Activated naive CD4-positive, alpha-beta T cell treated with anti-CD3 and anti-CD28 coated beads, Interleukin-2, amount 10 ng/mL, durations not matched to agents 7 days and 5 days (primary cell): Measurements from ENCODE around the gene TTC21A.

Experiments used
- CTCF ChIA-PET: fragments of 350-600 bp; sonication (Branson Sonifier 250); formaldehyde crosslinking; loops from one replicate; lab custom pipeline; 2021; ENCODE audit warnings: antibody characterized with exemption; lab: Charles Lee
- DNase-seq: peaks from one replicate; pipeline ENCODE4 v3.0.0-alpha.2; 2020
- H3K27ac Mint-ChIP-seq: one replicate; pipeline ENCODE4 v1.8.0; 2021; ENCODE audit warnings: mild to moderate bottlenecking, moderate library complexity, mixed read lengths
- H3K27me3 Mint-ChIP-seq: one replicate; pipeline ENCODE4 v1.8.0; 2021; ENCODE audit warnings: mild to moderate bottlenecking, mixed read lengths
- H3K36me3 Mint-ChIP-seq: one replicate; pipeline ENCODE4 v1.8.0; 2021; ENCODE audit warnings: mixed read lengths
- H3K4me1 Mint-ChIP-seq: one replicate; pipeline ENCODE4 v1.8.0; 2021; ENCODE audit warnings: mixed read lengths
- H3K4me3 Mint-ChIP-seq: one replicate; pipeline ENCODE4 v1.8.0; 2021; ENCODE audit warnings: mild to moderate bottlenecking, moderate library complexity, mixed read lengths
- H3K9me3 Mint-ChIP-seq: one replicate; pipeline ENCODE4 v1.8.0; 2021; ENCODE audit warnings: mixed read lengths

The TTC21A gene

DNA sequence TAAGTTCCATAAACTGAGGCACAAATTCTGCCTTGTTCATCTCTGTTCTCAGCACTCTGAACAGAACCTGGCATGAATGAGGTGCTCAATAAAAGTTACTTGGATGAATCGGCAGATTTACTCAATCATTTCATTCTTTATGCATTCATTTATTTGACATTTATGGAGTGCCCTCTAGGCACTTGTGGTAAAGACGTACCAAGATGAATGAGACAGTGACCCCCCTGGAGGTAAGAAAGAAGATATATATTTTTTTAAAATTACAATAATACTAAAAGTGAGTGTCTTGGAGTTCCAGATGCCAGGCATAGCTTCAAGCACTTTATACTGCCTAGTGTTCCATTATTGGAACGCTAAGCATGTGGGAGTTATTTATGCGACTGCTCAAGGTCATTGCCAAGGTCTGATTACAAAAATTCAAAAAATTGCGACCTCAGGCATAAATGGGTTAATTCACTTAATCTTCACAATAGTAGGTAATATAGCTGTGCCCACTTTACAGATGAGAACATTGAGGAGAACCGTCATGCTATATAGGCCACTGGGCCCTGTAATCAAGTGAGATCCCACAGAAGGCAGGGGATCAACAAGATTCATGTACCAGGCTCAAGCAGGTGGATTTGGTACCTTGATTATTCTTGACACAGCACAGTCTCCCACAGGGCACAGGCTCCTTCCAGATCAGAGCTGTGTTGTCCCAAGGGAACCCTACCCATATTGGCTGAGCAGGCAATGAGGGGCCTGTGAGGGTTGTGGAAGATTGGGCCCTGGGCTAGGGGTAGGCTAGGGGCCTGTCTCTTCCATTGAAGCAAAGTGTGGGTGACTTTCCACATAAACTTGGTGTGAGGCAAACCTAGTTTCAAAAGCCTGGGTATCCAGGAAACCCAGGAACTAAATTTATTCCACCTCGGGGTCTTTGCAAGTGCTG is 74.2 kb downstream of the TTC21A start:
- Mint-ChIP-seq H3K27ac (peak overlapping the region; percentile 31), H3K36me3 (peaks cover 2% of the 10 kb centered on the region), H3K27me3 (no peaks in the 10 kb centered on the region), H3K4me1 (peaks cover 45% of the 10 kb centered on the region), H3K4me3 (peak overlapping the region; percentile 42), H3K9me3 (no peaks in the 10 kb centered on the region)
- DNase-seq = no peak
- CTCF ChIA-PET = interaction anchor here (0.8 kb wide), 2 partner anchors 8 to 57 kb away, joined by 3 read pairs; no protein-coding TSS in a partner anchor

DNA sequence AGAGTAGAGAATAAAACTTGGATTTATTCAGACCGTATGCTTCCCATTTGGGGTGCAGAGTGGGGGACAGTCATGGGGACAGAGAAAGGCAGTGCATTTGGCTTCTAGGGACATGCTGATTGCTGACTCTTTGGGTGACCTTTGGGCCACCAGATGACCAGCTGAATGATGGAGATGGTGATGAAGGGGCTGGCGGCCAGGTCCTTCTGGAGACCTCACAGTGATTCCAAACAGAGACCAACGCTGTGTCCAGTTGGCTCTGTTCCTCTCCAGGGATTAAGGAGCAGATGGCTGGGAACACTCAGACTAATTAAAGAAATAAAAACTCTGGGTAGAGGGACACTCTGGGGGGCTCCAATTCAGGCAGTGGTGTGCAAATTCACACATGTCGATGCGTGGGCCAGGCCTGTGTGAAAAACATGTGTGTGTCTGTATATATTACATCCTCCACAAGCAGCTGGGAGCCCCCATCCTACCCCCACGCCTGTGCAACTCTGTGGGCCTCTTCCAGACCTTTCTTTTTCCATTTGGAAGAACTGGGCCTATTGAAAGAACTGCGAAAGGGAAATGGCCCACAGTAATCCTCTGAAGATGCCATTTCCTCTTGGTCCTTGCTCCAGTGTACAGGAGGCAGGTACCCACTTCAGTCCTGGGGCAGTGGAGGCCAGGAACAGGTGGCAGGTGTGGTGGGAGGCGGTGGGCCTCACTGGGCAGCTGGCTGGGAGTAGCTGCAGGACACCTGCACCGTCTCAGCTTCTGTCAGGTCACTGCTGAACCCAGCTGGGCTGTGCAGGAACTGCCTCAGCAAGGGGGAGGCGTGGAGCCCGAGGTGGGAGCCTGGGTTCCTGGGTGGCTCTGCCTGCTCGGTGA is 76.0 kb downstream of the TTC21A start:
- CTCF ChIA-PET = interaction anchor here (1.3 to 11.1 kb wide), 3 partner anchors 81 to 107 kb away, joined by 3 to 358 read pairs (median 4); no protein-coding TSS in a partner anchor
- Mint-ChIP-seq H3K9me3 (no peaks in the 10 kb centered on the region), H3K36me3 (peaks cover 2% of the 10 kb centered on the region), H3K27ac (no peak overlapping the region), H3K27me3 (peaks cover 4% of the 10 kb centered on the region), H3K4me3 (no peak overlapping the region), H3K4me1 (peaks cover 32% of the 10 kb centered on the region)
- DNase-seq = no peak

DNA sequence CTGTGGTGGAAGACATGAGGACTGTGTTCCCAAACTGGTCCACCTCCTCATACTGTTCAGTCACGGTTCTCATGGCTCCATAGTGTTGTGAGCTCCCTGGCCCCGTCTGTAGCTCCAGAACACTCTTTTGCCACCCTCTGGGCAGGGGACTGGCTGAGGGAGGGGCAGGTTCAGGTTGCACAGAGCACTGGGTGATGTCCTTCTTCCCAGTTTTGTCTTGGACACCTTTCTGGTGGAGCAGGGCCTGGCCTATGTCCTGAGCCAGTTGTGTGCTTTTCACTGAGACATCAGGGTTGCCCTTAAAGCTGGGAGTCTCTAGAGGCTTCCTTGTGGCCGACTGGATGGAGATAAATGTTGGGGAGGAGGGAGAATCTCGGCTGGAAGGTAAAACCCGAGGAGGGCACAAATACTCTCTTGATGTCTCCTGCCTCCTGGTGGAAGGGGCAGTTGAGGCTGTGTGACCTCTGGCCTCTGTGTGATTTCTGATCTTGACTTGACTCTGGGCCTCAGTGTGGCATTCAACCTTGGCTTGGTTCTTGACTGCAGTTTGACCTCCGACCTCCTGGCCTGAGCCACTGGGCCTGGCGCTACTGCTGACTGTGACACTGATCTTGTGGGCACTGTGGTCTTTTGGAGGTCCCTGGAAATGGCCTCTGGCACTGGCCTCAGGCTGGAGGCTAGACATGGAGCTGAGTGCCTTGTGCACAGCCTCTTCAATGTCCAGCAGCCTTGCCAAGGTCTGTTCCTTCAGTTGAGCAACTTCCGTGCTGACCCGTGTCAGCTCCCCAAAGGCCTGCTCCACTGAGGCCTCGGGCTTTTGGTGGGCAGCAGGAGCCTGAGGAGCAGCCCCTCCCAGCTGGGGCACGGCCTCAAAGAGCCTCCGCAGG is 76.8 kb downstream of the TTC21A start:
- no peaks in the 10 kb centered on the region for H3K36me3 Mint-ChIP-seq
- CTCF ChIA-PET = interaction anchor here (1.0 to 11.1 kb wide), 6 partner anchors 12 to 106 kb away, joined by 3 to 358 read pairs (median 4); no protein-coding TSS in a partner anchor
- H3K4me3 Mint-ChIP-seq = no peak overlapping the region
- no peak for DNase-seq
- no peaks in the 10 kb centered on the region for H3K9me3 Mint-ChIP-seq
- peaks cover 23% of the 10 kb centered on the region for H3K4me1 Mint-ChIP-seq
- H3K27ac Mint-ChIP-seq = no peak overlapping the region
- peaks cover 10% of the 10 kb centered on the region for H3K27me3 Mint-ChIP-seq

DNA sequence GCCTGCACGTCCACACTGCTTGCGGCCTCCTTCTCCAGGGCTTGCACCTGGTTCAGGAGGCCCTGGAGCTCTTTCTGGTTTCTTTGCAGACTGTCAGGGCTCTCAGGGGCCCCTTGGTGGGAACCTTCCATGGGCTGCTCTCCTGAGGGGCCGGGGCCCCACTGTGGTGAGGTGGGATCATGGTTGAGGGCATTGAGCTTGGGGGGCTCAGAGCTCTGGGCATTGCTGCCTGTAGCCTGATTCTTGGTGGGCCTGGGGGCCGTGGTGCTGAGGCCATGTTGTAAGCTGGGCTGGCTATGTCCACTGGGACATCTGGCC is 77.4 kb downstream of the TTC21A start:
- Mint-ChIP-seq H3K9me3 (no peaks in the 10 kb centered on the region), H3K27me3 (peaks cover 14% of the 10 kb centered on the region), H3K4me1 (peaks cover 17% of the 10 kb centered on the region), H3K27ac (no peak overlapping the region), H3K36me3 (no peaks in the 10 kb centered on the region), H3K4me3 (no peak overlapping the region)
- DNase-seq = no peak
- CTCF ChIA-PET = interaction anchor here (1.0 to 11.1 kb wide), 5 partner anchors 11 to 105 kb away, joined by 3 to 358 read pairs (median 4); no protein-coding TSS in a partner anchor

DNA sequence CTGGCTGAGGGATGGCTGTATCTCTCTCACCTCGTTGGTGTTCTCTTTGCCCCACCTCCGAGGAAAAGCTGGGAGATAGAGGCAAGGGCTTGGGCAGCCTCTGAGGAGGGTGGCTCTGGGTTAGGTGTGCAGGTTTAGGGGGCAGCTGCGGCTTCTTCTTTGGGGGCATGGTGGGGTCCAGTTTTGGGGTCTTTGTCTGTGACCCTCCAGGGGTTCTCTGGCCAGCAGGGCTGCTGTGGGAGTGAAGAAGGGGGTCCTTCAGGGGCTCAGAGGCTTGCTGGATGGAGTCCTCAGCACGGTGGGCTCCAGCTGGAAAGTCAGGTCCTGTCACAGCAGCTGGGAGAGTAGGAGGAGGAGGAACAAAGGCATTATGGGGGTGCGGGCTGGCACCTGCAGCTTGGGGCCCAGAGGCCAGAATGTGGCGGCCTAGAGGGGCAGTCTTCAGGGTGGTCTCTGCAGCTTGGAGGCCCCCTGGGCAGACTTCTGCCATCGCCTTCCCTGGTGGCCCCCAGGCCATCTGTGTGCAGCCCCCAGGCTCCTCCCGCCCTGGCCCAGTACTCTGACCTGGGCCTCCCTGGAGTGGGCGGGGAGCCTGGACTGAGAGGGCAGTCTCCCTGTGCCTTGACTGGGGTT is 78.0 kb downstream of the TTC21A start:
- H3K36me3 Mint-ChIP-seq = no peaks in the 10 kb centered on the region
- no peak overlapping the region for H3K4me3 Mint-ChIP-seq
- H3K27me3 Mint-ChIP-seq = peaks cover 14% of the 10 kb centered on the region
- no peaks in the 10 kb centered on the region for H3K9me3 Mint-ChIP-seq
- H3K4me1 Mint-ChIP-seq = peaks cover 12% of the 10 kb centered on the region
- CTCF ChIA-PET = interaction anchor here (1.0 to 11.1 kb wide), 5 partner anchors 11 to 105 kb away, joined by 3 to 358 read pairs (median 4); no protein-coding TSS in a partner anchor
- DNase-seq = no peak
- no peak overlapping the region for H3K27ac Mint-ChIP-seq

DNA sequence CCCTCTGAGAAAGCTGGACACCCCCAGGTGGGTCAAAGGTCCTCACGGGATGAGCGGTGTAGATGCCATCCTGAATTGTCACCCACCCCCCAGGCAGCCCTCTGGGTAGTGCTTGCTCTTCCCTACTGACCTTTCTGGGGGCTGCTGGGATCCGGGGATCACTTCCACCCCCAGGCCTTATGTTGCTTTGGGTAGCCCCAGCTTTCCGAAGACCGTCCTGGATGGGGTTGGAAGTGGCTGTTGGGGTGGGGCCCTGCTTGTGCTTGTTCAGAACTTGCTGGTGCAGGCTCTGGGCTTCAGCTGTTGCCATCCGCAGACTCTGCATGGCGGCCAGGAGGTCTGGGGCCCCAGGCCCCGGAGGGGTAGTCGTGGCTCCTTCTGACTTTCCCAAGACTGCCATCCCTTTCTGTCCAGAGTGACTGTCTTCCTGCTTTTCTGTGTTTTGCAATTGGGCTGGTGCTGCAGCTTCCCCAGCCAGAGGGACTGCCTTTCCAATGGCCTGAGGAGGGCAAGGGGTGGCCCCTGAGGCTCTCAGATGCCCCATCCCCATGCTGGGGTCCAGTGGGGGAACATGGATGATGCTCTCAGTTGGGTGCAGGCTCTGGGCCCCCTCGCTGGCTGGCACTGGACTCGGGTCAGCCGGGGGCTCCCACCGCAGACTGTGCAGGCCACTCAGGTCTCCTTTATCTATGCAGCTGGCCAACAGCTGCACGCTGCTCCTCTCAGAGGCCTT is 78.6 kb downstream of the TTC21A start:
- no peaks in the 10 kb centered on the region for H3K36me3 Mint-ChIP-seq
- peaks cover 14% of the 10 kb centered on the region for H3K27me3 Mint-ChIP-seq
- CTCF ChIA-PET = interaction anchor here (0.9 to 11.1 kb wide), 5 partner anchors 8 to 104 kb away, joined by 3 to 358 read pairs (median 4); no protein-coding TSS in a partner anchor
- no peak overlapping the region for H3K27ac Mint-ChIP-seq
- no peaks in the 10 kb centered on the region for H3K9me3 Mint-ChIP-seq
- H3K4me1 Mint-ChIP-seq = peaks cover 9% of the 10 kb centered on the region
- H3K4me3 Mint-ChIP-seq = no peak overlapping the region
- DNase-seq = no peak

DNA sequence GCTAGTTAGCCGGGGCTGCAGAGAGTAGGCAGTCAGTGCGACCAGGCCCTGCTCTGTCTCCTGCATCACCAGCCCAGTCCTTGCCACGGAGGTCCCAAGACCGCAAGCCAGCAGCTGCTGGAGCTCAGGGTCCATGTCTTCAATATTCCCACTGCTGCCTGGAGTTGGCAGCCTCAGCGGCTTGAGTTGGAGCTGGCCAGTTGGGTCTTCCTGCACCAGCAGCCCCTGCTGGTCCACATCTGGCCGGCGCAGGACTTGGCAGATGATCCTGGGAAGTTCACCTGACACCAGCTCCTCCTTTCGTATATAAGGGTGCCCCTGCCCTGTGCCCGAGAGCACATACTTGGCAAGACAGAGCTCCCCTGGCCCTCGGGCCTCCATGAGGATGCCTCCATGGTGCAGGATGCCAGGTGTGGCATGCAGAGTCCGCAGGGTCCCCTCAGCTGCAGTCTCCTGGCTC is 79.2 kb downstream of the TTC21A start:
- H3K36me3 Mint-ChIP-seq = no peaks in the 10 kb centered on the region
- H3K27ac Mint-ChIP-seq = no peak overlapping the region
- DNase-seq = no peak
- H3K4me3 Mint-ChIP-seq = no peak overlapping the region
- H3K4me1 Mint-ChIP-seq = peaks cover 6% of the 10 kb centered on the region
- peaks cover 14% of the 10 kb centered on the region for H3K27me3 Mint-ChIP-seq
- H3K9me3 Mint-ChIP-seq = no peaks in the 10 kb centered on the region
- CTCF ChIA-PET = interaction anchor here (0.9 to 11.1 kb wide), 4 partner anchors 8 to 104 kb away, joined by 3 to 358 read pairs (median 4); no protein-coding TSS in a partner anchor

DNA sequence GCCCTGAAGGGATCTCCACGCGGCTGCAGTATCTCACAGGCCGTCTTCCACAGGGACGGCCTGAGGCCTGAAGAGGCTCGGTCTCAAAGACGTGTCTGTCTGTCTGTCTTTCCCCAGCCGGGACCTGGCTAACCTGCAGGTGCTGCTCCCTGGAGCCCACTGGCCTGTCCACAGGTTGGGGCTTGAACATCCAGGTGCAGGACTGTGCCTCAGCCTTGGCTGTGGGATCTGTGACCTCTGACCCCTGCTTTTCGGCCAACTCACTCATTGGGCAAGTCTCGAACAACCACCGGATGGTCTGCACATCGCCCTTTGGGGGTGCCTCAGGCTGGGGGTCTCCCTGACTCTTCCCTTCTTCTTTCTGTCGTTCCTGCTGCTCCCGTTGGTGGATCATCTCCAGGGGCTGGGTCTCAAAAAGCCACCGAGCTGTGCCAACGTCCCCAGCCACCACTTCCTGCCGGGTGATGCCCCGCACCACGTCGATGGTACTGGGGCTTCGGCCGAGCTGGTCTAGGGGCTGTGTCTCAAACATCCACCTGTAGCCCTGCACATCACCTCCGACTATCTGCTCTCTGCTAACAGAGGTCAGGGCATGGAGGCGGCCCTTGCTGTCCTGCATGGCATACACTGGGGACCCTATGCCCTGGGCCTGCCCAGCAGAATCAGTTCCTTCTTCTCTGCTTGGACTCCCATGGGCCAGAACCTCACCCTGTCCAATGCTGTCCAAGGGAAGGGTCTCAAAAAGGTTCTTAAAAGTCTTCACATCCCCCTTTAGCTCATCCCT is 80.1 kb downstream of the TTC21A start:
- Mint-ChIP-seq H3K4me3 (no peak overlapping the region), H3K9me3 (no peaks in the 10 kb centered on the region), H3K27me3 (peaks cover 14% of the 10 kb centered on the region), H3K36me3 (no peaks in the 10 kb centered on the region), H3K4me1 (peaks cover 2% of the 10 kb centered on the region), H3K27ac (no peak overlapping the region)
- DNase-seq = no peak
- CTCF ChIA-PET = interaction anchor here (1.1 to 11.1 kb wide), 3 partner anchors 9 to 103 kb away, joined by 4 to 358 read pairs (median 4); no protein-coding TSS in a partner anchor
